GM19397 (cell line): ENCODE measurements around the gene PRDM16.

Source experiments
- ATAC-seq: cut with Tn5 transposase; IDR thresholded peaks from one replicate; pipeline ENCODE4 v1.9.1; 2021; ENCODE audit warnings: mild to moderate bottlenecking, moderate library complexity; ENCODE audit not compliant: unreplicated experiment

Gene PRDM16

DNA sequence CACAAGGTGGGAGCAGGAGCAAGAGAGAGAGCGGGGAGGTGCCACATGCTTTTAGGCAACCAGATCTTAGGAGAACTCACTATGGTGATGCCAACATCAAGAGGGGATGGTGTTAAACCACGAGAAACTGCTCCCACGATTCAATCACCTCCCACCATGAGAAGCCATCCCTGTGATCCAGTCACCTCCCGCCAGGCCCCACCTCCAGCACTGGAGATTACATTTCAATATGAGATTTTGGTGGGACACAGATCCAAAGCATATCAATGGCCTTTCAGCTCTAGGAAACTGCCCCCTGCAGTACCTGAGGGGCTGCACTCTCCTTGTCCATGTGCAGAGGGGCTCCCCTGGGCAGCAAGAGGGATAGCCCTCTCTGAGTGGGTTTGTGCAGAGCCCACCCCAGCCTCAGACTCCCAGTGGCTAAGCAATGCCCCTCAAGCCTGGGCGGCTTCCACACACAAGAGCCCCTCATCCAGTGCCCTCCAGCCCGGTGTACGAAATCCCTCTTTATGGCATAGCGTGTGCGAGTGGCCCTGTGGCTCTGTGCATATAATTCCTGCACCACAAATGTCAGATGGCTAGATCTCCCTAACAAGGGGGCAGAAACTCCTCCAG, 15.5 kb upstream of the PRDM16 start:
- ATAC-seq = no peak

DNA sequence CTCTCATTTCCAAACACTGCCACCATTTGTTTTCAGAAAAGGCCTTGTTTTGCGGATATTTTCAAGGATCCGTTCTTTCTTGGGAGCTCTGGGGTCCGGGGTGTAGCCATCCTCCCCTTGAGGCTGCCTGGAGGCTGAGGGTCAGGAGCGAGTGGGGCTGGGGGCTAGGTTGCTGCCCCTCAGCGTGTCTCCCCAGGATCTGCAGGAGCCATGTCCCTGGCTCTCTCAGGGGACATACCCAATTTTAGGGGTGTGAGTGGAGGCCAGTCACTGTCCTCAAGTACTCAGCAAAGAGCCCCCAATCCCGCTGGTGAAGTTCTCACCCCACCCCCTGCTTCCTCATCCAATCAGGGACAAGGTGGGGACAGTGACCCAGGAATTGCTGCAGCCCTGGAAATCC, 15.0 kb upstream of the PRDM16 start:
- ATAC-seq = no peak

DNA sequence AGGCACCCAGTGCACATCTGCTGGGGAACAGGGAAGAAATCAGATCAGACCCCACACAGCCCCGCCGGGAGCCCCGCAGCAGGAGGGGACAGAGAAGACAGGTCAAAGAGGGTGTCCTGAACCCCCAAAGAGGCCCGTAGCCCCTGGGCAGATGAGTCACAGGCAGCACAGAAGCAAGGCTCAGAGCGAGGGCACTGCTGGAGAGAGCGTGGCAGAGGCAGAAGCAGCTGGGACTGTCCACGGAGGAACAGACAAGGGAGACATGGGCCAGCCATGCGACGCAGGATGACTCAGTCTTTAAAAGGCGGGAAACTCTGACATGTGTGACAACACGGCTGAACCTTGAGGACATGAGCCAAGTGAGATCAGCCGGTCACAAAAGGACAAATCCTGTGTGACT, 14.5 kb upstream of the PRDM16 start:
- no peak for ATAC-seq

DNA sequence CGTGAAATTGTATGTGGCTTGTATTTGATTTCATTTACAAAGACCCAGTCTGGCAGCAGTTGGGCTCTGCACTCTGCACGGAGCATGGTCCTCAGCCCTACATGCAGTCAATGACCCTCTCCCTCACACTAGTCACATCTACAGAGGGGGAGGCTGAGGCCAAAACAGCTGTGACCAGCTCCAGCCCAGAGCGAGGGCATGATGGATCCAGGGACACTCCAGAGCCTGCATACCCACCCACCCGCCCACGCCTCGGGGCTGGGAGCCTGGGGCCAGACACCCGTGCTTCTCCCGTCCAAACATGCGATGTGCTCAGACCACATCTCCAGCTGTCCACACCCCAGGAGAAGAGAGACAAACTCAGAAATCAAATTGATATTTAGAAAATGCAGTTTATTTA, 14.0 kb upstream of the PRDM16 start:
- no peak for ATAC-seq

DNA sequence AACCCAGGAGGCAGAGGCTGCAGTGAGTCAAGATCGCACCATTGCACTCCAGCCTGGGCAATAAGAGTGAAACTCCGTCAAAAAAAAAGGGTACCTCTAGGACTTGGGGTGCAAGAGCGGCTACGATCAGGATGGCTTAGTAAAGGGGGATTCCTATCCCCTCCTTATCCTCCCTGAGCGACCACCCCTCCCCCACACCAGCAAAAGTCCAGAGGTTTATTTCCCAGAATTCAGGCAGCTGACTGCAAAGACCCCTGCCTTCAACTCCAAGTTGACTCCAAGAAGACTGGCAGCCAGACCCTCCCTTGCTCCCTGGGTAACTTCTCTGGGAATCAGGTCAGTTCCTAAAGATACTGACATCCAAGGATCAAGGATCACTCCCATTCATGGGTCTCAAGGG, 12.4 kb upstream of the PRDM16 start:
- no peak for ATAC-seq

DNA sequence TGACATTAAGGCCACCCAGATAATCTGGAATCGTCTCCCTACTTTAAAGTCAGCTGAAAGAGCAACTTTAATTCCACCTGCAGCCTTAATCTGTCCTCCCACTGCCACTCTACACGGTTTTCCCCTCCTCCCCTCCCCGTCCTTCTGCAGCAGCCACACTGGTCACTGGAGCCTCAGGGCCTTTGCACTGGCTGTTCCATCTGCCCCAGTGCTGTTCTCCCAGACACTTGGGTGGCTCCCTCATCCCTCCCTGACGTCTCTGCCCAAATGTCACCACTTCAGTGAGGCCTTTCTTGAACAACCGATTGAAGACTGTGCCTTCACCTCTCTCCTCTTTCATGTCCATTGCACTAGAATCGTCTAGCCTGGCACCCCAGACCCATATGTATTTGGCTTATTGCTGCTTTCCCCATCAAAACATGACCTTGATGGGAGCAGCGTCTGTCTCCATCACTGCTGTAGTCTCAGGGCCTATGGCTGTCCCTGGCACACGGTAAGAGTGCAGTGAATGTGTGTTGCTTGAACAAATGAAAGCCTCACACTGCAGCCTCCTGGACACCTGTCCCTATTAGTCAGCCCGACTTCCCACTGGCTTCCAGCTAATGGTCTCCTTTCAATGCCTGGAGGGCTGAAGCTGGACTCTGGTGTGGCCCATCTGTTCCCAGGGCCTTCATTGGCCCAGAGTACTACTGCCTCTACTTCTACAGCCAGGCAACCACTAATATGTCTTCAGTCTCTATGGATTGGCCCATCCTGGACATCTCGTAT, 10.6 kb upstream of the PRDM16 start:
- ATAC-seq = no peak

DNA sequence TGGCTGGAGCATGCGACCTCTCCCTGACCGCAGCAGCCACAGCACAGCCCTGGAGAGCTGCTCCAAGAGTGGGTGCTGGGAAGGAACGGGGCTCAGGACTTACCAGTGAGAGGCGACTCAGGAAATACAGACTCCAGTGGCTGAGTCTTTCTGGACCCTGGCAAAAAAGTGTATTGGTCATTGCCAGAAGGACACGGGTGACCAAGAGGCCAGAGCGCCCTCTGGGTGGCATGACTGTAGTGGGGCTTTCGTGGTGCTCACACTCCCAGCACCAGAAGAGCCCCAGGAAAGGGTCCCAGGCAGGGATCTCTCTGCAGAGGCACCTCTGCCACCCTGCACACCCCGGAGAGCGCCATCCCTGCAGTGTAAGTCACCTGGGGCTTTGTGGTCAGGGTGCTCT, 8.9 kb upstream of the PRDM16 start:
- no peak for ATAC-seq

DNA sequence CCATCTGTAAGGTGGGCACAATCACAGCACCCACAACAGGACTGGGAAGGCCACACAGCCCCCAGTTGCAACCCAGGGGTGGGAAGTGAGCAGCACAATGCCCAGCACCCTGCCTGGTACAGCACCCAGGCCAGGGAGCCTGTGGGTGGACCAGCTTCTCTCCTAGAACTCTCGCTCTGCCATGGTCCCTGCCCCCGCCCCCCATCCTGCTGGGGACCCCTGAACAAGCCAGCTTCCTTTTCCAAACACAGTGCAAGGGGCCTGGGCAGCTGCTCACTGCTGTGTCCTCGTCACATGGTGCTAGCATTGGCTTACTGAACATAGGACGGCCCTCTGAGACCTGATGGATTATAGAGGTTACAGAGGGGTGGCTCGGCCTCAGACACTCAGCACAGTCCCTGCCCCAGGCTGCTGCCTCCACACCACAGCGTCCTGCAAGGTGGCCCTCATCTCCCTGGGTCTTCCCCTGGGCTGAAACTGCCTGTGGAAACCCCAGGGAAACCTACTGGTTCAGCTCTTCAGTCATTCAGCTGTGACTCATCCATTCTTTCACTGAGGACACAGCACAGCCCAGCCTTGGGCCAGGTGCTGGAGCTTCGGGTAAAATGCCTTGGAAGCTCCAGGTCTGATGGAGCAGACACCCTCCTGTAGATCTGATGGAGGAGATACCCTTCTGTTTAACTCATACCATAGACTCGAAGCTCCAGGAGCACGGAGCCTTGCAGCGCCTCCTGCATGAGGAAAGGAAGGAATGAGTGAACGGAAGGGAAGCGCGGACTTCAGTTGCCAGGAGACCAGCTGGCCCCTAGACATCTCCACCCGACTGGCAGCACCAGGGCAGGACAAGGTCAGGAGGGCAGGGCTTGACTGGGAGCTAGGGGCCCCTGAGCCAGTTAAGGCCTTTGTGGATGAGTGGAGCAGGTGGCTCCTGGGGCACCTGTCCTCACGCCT, 8.1 kb upstream of the PRDM16 start:
- ATAC-seq = no peak

DNA sequence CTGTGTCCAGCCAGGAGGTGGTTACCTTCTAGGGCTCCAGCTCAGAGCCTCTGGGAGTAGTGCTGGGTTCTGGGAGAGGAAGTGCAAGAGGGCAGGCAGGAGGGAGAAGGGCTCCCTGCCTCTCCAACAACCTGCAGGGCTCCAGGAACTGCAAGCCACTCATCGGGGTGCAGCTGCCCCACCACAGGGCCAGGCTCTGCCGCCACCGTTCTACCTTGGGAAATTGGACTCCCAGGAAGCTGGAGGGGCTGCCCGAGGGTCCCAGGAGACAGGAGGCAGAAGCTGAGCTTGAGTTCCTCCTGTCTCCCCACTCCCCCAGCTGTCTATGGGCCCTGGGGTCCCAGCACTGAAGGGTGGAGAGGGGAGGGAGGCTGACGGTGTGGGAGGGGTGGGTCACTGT, 7.4 kb upstream of the PRDM16 start:
- ATAC-seq = no peak

DNA sequence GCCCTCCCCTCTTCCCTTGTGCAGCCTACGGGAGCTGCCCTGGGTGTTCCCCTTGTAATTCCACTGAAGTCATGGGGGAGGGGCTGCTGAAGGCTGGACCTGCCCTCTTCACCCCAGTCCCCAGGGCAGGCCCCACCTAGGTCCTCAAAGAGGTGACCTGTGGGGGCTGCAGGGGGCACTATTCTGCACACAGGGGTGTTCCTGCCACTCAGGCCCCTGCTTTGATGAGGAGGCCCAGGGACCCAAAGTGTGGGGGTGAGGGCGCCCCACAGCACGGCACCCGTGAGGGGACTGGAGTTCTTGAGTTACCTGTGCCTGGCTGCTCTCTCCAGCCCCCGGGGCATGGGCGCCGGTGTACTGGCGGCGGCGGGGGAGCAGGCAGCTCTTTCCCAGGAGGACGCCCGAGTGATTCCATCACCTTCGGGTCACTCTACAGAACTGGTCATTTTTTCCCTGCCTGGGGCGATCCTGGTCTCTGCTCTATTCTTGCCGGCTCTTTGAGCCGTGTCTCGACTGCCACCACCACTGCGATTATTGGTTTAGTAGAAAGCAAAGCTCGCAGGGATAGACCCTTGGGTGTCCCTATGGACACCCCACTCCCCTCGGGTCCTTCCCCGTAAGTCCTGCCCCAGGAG, 6.9 kb upstream of the PRDM16 start:
- no peak for ATAC-seq

DNA sequence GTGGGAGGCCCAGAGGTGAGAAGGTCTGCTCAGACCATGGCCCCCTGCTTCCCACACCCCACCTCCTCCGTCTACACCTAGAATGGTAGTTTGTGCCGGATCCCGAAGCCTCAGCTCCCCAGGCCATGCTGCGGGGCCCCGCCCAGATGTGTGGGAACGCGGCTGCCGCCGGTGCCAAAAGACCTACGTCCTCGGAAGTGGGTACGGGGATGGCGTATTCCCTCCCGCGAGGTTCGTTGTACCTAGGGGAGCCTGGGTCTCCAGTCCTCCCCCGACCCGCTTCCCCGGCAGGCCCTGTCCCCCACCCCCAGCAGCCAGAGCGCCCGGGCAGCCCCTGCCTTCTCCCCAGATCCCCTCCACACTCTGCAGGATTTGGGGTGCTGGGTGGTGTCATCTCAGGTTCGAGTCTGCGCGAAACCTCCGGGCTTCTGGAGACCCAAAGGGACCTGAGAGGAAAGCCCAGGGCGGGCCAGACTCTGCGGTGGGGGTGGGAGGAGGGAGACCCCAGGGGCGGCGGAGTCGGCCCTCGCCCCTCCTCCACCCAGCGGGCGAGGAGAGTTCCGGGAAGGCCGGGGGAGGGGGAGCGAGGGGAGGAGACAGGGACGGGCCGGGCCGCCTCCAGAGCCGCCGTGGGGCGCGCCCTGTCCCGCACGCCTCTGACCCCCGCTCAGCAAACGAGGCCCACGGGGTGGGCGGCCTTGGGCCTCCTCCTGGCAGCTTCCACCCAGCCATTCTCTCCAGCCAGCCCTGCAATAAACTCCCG, 6.2 kb upstream of the PRDM16 start:
- ATAC-seq = no peak

DNA sequence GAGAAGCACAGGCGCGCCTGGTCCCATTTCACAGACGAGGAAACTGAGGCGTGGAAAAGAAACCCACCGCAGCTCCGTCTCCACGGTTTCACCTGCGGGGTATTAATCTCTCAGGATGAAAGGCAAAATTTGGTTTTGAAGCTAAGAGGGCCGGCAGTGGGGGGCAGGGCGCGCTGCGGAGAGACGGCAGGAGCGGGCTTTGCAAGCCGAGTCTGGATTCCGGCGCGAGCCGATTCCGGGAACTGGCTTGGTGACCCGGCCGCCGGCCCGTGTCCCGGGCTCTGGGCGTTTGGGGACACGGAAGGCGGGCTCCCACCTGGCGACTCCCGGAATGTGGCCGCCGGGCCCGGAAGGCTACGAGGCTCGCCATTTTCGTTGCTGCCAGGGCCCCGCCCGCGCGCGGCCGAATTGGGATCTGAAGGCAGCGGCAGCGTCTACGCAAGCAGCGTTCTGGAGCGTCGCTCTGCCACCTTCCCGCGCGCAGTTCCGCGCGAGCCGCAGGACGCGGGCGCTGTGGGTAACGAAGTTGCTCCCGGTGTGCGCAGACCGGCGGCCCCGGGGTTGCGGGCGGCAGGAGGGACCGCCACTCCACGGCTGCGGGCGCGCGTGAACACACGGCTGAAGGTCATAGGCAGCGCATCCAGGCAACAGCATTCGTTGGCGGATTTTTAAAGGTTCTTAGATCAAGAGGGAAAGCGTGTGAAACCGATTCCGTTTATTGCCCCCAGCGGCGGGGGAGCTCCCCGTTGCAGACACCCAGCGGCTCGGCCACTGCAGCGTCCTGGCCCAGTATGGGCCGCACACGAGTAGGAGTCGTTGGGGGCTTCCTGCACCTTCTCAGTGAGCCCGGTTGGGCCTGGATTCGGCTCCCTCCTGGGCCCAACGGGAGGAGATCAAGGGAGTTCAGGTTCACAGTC, 5.4 kb upstream of the PRDM16 start:
- no peak for ATAC-seq

DNA sequence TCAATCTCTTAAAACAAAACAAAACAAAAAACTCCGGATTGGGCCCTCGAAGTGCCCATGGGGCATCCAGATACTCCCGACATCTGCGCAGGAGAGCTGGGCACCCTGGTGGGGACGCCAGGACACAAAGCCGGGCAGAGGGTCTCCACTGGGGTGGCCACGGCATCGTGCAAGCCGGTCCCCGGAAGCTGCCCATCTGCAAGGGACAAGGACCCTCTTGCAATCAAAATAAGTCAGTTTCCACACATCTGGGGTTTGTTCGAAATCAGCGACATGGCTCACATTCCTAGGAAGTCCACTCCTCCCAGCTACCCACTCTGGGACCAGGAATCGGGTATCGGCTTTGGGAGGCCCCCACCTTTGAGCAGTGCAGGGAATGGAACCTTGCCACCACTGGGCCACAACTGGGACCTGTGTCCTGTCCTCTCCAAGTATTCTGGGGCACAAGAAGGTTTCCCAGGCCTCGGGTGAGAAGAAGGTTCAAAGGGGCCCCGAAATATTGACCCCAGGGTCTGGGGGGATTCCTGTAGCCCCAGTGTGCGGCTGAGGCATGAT, 4.6 kb upstream of the PRDM16 start:
- ATAC-seq = no peak

DNA sequence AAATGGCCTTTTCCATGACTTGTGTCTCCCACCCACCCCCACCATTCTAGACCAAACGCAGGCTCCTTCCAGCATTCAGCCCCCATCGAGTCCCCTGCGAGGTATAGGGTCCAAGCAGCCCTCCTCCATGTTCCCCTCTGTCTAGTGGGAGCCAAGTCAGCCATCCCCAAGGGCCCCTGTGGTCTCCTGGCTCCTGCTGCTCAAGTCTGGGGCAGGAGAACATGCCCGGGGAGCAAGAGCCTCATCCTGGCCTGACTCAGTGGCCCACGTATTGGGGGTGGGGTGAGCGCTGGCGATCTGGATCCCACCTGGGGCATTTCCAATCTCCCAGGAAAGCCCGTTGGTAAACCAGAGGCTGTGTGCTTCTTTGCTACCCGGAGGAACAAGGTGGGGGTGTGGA, 4.1 kb upstream of the PRDM16 start:
- no peak for ATAC-seq

DNA sequence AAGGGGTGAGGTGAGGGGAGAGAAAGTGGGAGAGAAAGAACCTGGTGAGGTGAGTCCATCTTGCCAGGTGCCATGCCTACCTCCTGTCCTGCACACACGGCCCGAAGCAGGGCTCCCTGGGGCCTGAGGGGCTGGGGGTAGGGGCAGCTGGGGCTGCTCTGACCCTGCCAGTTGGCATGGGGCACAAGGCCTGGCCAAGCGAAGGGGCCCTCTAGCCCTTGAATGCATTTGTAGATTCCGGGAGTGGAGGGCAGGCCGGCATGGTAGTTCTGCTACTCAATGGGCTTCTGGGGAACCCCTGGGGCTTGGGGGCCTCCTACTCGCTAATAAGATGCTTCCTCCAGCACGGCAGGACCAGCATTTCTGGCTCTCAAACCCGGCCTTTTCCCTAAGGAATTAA, 3.6 kb upstream of the PRDM16 start:
- ATAC-seq = no peak

DNA sequence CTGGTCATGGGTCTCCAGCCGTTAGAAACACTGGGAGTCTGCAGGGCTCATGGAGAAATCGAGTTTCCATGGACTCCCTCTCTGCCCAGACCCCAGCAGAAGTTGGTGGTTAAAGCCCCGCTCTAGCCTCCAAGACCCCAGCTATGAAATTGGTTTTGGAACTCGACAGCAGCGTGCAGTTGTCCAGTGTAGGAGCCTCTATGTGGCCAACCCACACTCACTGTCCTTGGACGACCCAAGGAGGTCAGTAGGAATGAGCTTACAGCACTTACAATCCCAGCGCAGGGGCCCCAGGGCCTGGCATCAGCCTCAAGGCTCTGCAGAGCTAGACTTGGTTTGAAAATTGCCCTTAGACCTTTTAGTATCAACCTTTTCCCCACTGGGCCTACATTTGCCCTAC, 3.2 kb upstream of the PRDM16 start:
- ATAC-seq = no peak

DNA sequence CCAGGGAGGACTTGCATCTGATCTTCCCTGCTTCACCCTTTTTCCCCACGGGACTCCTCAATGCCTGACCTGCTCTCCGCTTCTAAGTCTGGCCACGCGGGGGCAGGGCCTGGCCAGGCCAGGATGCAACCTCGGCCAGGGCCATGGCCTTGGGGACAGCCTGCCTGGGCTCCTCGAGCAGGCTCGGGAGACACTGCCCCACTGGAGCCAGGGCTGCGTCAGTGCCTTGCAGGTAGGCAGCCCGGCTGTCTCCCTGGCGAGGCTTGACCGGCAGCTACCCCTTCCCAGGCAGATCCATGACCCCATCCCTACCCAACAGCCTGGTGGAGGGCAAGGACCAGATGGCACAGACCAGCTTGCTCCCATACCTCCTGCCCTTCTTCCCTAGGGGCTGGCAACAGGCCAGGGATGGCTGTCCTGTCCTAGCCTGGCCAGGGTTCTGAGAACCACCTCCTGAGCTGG, 2.7 kb upstream of the PRDM16 start:
- no peak for ATAC-seq

DNA sequence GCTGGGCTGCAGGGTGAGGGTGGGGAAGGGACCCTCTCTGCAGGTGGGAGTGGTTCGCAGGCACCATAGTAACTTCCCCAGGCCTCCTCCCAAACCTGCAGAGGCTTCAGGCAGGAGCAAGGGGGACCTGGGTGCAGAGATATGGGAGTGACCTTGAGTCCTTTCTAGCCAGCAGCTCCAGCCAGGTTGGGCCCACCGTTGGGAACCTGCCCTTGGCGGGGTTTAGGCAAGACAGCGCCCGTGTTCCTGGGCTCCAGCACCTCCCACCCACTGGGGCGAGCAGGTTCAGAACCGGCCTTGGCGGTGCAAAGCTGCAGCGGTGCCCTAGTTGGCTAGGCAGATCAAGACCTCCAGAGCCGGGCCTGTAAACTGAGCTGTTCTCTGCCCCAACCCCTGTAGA, 2.2 kb upstream of the PRDM16 start:
- ATAC-seq = no peak

DNA sequence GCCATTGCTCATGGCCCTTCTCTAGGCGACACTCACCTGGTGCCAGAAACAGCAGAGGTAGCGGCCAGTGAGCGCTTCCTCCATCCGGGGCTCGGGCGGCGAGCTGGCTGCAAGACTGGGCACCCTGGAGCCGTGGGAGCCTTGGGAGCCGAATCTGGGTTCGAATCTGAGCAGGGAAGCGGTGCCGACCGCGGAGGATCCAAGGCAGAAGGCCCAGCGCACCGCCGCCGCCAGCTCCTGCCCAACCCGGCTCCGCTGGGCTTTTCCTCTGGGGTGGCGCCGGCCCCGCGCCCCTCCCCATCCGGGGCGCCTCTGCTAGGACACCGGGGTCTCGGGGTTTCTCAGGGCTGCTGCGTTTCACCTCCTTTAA, 1.7 kb upstream of the PRDM16 start:
- ATAC-seq = no peak
